Astrocyte (in vitro differentiated cells and primary cell): ENCODE measurements around the gene PSAP.

ENCODE experiments used
- CTCF ChIP-seq: IDR thresholded peaks from 2 replicates; pipeline ENCODE4 v1.5.1; 2011; ENCODE audit warnings: low read depth, mild to moderate bottlenecking, inconsistent platforms, low read length, moderate library complexity; ENCODE audit not compliant: insufficient read depth
- EZH2 ChIP-seq: IDR thresholded peaks from 2 replicates; pipeline ENCODE4 v1.6.1; 2012; ENCODE audit warnings: mild to moderate bottlenecking, low read length, inconsistent platforms; ENCODE audit not compliant: insufficient read depth

DNA sequence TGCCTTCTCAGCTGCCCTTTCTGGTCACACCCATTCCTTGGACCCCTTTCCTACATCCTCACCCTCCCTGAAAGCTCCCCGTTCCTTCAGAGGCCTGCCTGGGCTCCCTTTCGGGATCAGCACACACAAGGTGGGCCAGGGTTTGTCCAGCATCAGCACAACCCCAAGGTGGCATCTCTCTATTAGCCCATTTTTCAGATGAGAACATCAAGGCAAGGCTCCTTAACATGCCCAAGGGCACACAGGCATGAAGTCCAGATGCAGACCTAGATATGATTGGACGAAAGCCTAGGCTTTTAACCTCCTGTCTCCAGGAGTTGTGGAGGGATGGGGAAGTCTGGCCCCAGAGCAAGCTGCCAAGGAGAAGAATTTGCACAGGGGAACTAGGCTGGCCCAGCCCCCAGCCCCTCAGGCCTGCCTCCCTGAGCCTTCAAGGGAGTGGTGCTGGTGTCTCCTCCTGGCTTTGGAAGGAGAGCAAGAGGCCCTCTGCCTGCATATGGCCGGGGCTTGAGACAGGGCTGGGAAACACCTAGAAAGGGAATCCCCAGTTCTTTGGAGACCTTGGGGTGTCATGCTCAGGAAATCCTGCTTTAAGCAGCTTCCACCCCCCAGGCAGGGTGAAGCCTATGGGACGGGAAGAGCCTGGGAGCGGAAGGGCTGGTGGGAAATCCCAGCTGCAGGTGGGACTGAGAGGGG is 68.7 kb downstream of the PSAP start:
- TF ChIP-seq CTCF, result no peak
- TF ChIP-seq EZH2, result no peak
